HL-60 (cell line): ENCODE measurements around the gene RAP2C.

Source experiments
- DNase-seq, 2 experiments: peaks; one replicate each; pipeline ENCODE4 v3.0.0-alpha.2; 2010 to 2020; ENCODE audit warnings: low read depth in 1 of 2, low spot score in 1 of 2
- H3K27ac ChIP-seq: fragments of 250-450 bp; sonication (Bioruptor Pico); replicated peaks from 2 replicates; pipeline ENCODE4 v1.5.1; 2020; ENCODE audit warnings: mild to moderate bottlenecking, moderate library complexity
- H3K27me3 ChIP-seq: fragments of 250-450 bp; sonication (Bioruptor Pico); 2 replicates; pipeline ENCODE4 v1.5.1; 2021; ENCODE audit warnings: mild to moderate bottlenecking, moderate library complexity; ENCODE audit not compliant: insufficient read depth, poor library complexity, severe bottlenecking
- H3K4me3 ChIP-seq: replicated peaks from 2 replicates; pipeline ENCODE4 v1.5.1; 2011; ENCODE audit warnings: mild to moderate bottlenecking, control low read depth, low read length; ENCODE audit not compliant: insufficient read depth
- CTCF ChIP-seq: IDR thresholded peaks from one replicate; pipeline ENCODE4 v1.5.1; 2011; ENCODE audit warnings: low read length, control low read depth, inconsistent platforms; ENCODE audit not compliant: insufficient read depth
- GABPA ChIP-seq: IDR thresholded peaks from 2 replicates; pipeline ENCODE4 v1.6.1; 2012; ENCODE audit warnings: low read depth
- POLR2AphosphoS5 ChIP-seq: IDR thresholded peaks from 2 replicates; pipeline ENCODE4 v1.6.1; 2012; ENCODE audit warnings: low read depth
- REST ChIP-seq: IDR thresholded peaks from 2 replicates; pipeline ENCODE4 v1.6.1; 2012; ENCODE audit warnings: low read depth; ENCODE audit not compliant: insufficient replicate concordance
- SPI1 ChIP-seq: IDR thresholded peaks from 2 replicates; pipeline ENCODE4 v1.6.1; 2012; ENCODE audit warnings: low read depth, mild to moderate bottlenecking, borderline replicate concordance

Gene RAP2C

DNA sequence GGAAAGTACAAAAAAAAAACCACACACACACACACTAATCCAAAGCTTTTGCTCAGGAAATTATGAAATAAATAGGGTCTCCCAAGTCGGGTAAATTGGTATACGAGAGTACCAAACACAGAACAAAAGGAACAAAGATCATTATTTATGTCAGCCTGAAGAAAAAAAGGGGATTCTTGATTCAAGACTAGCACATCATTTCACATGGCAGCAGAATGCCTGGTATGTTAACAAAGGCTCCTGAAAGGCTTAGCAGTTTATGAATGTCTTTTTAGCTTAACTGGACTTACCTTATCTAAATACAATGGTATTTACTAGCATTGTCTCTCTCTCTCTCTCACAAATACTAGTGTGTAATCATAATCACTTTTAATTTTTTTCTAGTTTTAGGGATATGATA, 11.3 kb downstream of the RAP2C start:
- no peak overlapping the region for H3K4me3 ChIP-seq
- no peaks in the 10 kb centered on the region for H3K27me3 ChIP-seq
- H3K27ac ChIP-seq = no peak overlapping the region
- DNase-seq = no peak
- TF ChIP-seq GABPA (no peak), REST (no peak), SPI1 (no peak), CTCF (no peak), POLR2AphosphoS5 (no peak)

DNA sequence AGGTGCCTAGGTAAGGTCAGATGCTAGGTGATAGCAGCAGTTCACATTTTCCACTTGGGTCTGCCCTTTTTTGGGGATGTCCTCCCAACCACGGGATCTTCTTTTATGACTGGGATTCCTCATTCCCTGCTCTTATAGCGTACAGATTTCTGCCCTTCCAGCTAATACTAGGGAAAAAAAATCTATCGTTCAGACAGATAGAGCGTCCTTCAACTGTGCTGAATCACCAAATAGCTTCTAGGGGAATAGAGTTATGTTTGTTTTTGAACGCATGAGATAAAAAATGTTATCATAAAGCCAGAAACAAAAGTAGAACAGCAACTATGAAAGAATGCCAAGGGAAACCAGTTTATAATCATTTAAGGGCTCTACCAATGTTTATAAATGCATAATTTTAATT, 13.0 kb downstream of the RAP2C start:
- no peak for DNase-seq
- Histone ChIP-seq H3K27me3 (no peaks in the 10 kb centered on the region), H3K27ac (no peak overlapping the region), H3K4me3 (no peak overlapping the region)
- TF ChIP-seq GABPA (no peak), POLR2AphosphoS5 (no peak), SPI1 (no peak), CTCF (no peak), REST (no peak)

GRCh38 chrX:132204629-132205028, 14.6 kb downstream of the RAP2C start:
- H3K4me3 ChIP-seq = no peak overlapping the region
- no peak for DNase-seq
- no peak overlapping the region for H3K27ac ChIP-seq
- no peak for TF ChIP-seq SPI1
- no peaks in the 10 kb centered on the region for H3K27me3 ChIP-seq

DNA sequence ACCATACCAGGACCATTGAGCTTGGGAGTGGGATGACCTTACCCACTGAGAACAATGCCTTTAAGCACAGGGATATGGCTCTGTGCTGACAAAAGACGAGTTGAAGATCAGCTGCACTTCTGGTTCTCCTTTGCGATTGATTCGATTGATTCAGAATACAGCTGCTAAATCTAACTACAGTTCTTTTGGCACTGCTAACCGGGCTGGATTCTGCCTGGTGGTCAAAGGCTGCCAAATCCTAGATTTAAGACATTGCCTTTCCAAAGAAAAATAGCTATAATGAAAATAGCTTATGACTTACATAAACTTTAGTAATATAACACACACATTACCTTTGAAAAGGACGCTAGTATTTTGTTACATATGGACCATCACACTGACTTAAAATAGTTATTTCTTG, 18.3 kb downstream of the RAP2C start:
- Histone ChIP-seq H3K27me3 (no peaks in the 10 kb centered on the region), H3K27ac (no peak overlapping the region), H3K4me3 (no peak overlapping the region)
- no peak for TF ChIP-seq POLR2AphosphoS5
- no peak for TF ChIP-seq GABPA
- TF ChIP-seq SPI1 = no peak
- TF ChIP-seq REST = no peak
- TF ChIP-seq CTCF = no peak
- no peak for DNase-seq
